Measurements from ENCODE around the gene CHRNA5. TPM values are rescaled to one million over a fixed set of nuclear protein-coding genes. Genes with fewer than 3 reads are reported as not detected.

Gene CHRNA5
- total RNA-seq, 1 donor from 2014 or later = 3.7 TPM

DNA sequence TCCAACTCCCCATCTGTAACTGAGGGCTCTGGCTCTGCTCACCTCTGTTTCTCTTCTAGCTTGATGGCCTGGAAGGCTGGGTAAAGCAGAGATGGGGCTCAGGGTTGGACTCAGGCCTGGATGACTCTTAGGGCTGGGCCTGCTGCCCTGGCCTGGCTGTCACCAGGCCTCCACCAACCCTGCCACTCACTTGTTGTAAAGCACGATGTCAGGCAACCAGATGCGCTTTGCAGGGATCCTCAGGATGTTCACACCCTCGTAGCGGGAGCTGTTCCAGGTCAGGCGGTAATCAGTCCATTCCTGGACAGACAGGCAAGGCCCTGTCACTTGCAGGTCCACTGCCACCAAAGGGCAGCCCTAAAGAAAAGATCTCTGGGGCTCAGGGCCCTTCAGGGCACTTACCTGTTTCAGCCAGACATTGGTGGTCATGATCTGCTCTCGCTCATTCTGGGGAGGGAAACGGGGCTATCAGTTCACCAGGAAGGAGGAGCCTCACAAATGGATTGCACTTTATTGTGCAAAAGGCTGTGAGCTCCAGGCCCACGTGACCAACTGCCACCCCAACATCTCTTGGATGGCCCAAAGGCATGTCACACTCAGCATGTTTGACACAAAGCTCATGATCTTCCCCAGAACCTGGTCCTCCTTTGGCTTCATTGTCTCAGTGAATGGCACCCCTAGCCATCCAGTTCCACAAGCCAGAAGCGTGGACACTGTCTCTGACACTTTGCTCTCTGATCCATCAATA, 65.7 kb downstream of the CHRNA5 start:
- ATAC-seq (no peak), DNase-seq (ENCODE audit: missing footprints) (no peak)
- intact Hi-C loops (cut with DNase I) = loop anchor here (10.0 kb wide), 1 partner anchor 64 kb away; no protein-coding TSS in a partner anchor

- DNase-seq (ENCODE audit: missing footprints) (no peak), ATAC-seq (no peak)
- intact Hi-C loops (cut with DNase I) = loop anchor here (10.0 kb wide), 1 partner anchor 61 kb away; no protein-coding TSS in a partner anchor
Measured at GRCh38 chr15:78633348-78633747, 68.0 kb downstream of the CHRNA5 start.

DNA sequence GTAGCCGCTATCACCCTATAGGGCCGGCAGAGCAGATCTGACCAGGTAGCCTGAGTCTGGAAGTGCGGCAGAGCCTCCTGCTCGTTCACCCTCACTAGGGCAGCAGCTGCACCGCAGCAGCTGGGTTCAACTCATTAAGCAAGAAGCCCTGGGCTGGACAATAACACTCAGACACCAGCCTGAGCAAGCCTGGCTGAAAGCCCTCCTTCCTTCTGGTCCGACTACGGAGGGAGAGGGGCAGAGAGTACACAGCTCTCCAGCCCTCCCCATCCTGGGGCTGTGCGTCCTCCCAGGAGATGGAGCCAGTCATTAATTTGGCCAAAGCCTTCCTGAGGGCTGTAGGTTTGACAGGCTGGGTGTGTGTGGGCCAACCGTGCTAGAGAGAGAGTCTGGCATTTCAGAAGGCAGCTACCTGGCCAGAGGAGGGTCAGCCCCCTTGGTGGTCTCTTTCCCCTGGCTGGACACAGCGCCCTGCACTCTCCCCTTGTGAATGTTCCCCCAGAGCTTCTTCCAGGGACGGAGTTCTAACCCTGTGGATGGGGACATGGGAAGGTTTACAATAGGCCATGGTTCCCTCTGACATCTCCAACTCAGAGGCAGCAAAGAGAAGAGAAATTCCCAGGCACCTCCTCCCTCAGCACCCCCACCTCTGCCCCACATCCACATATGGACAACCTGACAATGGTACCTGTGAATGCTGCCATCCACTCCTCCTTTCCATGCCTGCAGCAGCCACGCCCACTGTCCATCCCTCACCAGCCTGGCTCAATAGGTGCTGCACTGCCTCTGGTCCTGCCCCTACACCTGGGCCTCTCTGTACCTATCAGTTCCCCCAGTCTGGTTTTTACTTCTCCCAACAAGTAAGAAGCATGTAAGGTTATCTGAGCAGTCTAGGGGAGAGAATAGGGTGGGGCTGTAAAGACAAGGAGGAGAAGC, 69.2 kb downstream of the CHRNA5 start:
- DNase-seq (ENCODE audit: missing footprints) = no peak
- ATAC-seq = no peak
- intact Hi-C loops (cut with DNase I) = loop anchor here (10.0 kb wide), 1 partner anchor 60 kb away; no protein-coding TSS in a partner anchor

GRCh38 chr15:78635346-78635745, 70.0 kb downstream of the CHRNA5 start:
- DNase-seq (ENCODE audit: missing footprints) = no peak
- intact Hi-C loops (cut with DNase I) = loop anchor here (10.0 kb wide), 1 partner anchor 59 kb away; no protein-coding TSS in a partner anchor
- ATAC-seq = no peak

DNA sequence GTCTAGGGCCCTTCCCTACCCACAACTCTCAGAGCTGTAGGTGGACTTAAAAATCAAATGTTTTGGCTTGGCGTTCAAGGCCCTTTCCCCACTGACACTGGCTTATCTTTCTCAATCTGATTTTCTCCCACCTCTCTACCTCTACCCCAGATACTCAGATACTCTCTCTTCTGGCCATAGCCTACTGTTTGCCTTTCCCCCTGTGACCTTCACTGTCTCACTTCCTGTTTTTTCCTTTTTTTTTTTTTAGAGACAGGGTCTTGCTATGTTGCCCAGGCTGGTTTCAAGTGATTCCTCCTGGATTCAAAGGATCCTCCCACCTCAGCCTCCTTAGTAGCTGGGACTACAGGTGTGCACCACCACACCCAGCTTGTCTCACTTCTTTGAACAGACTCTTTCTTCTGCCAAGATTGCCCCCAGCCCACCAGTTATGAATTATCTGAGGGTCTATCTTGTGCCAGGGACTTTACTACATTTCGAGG, 71.1 kb downstream of the CHRNA5 start:
- ATAC-seq (no peak), DNase-seq (ENCODE audit: missing footprints) (no peak)
- intact Hi-C loops (cut with DNase I) = loop anchor here (10.0 kb wide), 1 partner anchor 58 kb away; no protein-coding TSS in a partner anchor

DNA sequence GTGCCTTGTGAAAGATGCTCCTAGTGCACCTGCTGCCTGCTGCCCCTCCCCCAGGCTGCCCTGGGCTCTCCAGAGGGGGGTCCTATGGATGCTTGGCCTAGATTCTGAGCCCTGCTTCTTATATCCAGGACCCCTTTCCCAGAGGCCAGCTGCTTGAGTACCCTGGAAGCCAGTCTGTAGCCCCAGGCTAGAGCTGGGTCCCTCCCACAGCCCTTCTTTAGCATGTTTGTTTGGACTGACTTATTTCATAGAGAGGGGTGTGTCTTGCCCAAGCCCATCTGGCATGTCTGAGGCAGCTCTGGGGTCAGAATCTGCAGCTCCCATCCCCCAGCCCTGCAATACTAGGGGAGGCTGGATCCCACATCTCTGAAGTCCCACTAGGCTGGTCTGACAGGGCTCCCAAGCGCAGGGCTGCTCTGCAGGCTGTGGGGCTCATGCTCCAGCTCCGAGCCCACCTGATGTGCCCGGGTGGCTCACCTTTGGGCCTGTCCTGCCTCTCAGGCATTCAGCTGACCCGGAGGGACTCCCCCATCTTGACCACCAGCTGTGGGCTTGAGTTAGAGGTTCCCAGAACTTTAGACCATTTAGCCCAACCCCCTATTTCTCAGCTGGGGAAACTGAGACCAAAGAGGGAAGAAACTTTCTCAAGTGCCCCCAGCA, 72.6 kb downstream of the CHRNA5 start:
- no peak for ATAC-seq
- intact Hi-C loops (cut with DNase I) = loop anchor here (1.0 to 10.0 kb wide), 2 partner anchors 57 to 71 kb away; no protein-coding TSS in a partner anchor
- DNase-seq (ENCODE audit: missing footprints) = no peak

GRCh38 chr15:78638658-78639314, 73.5 kb downstream of the CHRNA5 start:
- ATAC-seq (no peak), DNase-seq (ENCODE audit: missing footprints) (no peak)
- intact Hi-C loops (cut with DNase I) = loop anchor here (1.0 to 10.0 kb wide), 2 partner anchors 56 to 71 kb away; no protein-coding TSS in a partner anchor

GRCh38 chr15:78640527-78641101, 75.3 kb downstream of the CHRNA5 start:
- intact Hi-C loops (cut with DNase I) = no loop called here
- peak; percentile 7 for ATAC-seq

DNA sequence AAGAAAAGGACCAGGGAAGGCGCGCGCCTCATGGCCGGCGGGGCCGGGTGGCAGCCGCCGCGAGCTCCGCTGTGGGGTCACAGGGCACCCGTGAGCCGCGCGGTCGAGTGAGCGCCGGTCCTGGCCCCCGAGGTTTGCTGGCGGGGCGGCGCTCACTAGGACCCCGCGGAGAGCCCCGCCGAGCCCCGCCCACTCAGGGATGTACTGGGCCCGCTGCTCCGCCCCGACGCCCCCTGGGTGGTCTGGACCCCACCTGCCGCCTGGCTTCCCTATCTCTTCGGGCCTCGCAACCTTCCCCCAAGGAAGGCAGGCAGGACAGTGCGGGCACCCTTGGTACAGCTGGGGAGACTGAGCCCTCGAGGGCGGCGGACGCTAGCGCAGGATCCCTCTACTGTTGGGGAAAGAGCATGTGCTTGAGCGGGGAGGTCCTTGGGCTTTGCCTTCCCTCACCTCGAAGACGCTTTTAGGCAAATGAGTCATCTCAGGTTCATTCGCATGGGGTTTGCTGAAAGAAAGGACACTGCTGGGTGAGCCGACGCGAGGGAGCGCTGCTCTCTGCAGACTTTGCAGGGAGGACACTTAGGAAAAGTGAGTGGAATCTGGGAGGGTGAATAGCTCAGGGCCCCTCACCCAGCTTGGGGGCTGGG, 75.9 kb downstream of the CHRNA5 start, which contains the start of gene CHRNB4:
CHRNB4 (minus strand) TSS at position 109 of the 647 bp plus-strand sequence; CDS start at position 32, 77 bp downstream.
- intact Hi-C loops (cut with DNase I) = no loop called here
- DNase-seq (ENCODE audit: missing footprints) = no peak
- peak; percentile 44 for ATAC-seq

More at GRCh38 chr15:78640527-78641101, 75.3 kb downstream of the CHRNA5 start:
- no peak for DNase-seq (ENCODE audit: missing footprints)

DNA sequence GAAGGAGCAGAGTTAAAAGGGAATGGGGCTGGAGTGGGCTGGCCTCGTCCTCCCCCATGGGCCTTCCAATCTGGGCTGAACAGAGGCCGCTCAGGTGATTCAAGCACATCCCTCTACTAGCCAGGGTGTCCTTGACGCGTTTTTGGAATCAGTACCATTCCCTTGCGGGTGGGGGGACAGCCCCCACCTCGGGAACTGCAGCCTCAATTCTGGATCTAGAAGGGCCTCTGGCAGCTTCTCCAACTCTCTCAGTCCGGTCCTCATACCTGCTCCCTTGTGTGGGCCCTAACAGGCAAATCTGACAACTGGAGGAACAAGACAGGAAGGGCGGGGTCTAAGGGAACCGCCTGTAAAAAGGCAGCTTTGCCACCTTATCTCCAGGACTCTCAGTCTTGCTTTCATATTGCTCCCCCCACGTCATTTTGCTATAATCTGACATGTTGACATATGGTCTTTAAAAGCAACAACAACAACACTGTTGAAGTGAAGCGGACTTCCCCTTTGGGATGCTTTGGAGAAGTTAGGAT, 76.5 kb downstream of the CHRNA5 start:
- DNase-seq (ENCODE audit: missing footprints) (no peak), ATAC-seq (no peak)
- intact Hi-C loops (cut with DNase I) = no loop called here

GRCh38 chr15:78642331-78642730, 77.0 kb downstream of the CHRNA5 start:
- intact Hi-C loops (cut with DNase I) = no loop called here
- DNase-seq (ENCODE audit: missing footprints) (no peak), ATAC-seq (no peak)

Other genes starting within 250 kb of the CHRNA5 start
- not detected for gene CRABP1, start 225.2 kb upstream of the CHRNA5 start, total RNA-seq
- 22.5 TPM for gene IREB2, start 127.3 kb upstream of the CHRNA5 start, total RNA-seq
- 4.4 TPM for gene HYKK, start 57.9 kb upstream of the CHRNA5 start, total RNA-seq
- 118 TPM for gene PSMA4, start 25.1 kb upstream of the CHRNA5 start, total RNA-seq
- 0.08 TPM for gene CHRNA3, start 55.5 kb downstream of the CHRNA5 start, total RNA-seq
- gene CHRNB4, start 75.7 kb downstream of the CHRNA5 start, total RNA-seq = not detected
- 32.1 TPM for gene ADAMTS7, start 245.9 kb downstream of the CHRNA5 start, total RNA-seq

All from Right ventricle myocardium inferior (tissue), 1 donor.